HG02938 (cell line): ENCODE measurements around the gene SPDYE4.
A peak's percentile ranks its signal among the peaks of the same experiment; 100 is the strongest.
"Not testable (repeated sequence)": the region's sequence is repeated elsewhere in the genome, so short reads cannot be mapped to it uniquely, and the experiment has no call there.

Source experiments
- ATAC-seq: cut with Tn5 transposase; IDR thresholded peaks from one replicate; pipeline ENCODE4 v1.9.1; 2021; ENCODE audit warnings: mild to moderate bottlenecking, moderate library complexity; ENCODE audit not compliant: unreplicated experiment

Gene SPDYE4

GRCh38 chr17:8758137-8758596, at the start of gene SPDYE4:
Gene SPDYE4 (minus strand): TSS chr17:8758546. CDS start chr17:8758382, 164 bp downstream.
- no peak for ATAC-seq

- ATAC-seq, result peak; percentile 94
These were observed 48.7 kb upstream of the SPDYE4 start for GRCh38 chr17:8806926-8807550.

GRCh38 chr17:8806253-8806925, 48.0 kb upstream of the SPDYE4 start:
- no peak for ATAC-seq

- not testable (repeated sequence) for ATAC-seq
These were observed 47.0 kb upstream of the SPDYE4 start for GRCh38 chr17:8805396-8805795.

- no peak for ATAC-seq
These were observed 45.4 kb upstream of the SPDYE4 start for GRCh38 chr17:8803531-8804420.

- no peak for ATAC-seq
These were observed 42.9 kb upstream of the SPDYE4 start for GRCh38 chr17:8801135-8801840.

GRCh38 chr17:8800656-8801055, 42.3 kb upstream of the SPDYE4 start:
- ATAC-seq, result no peak

GRCh38 chr17:8799570-8800212, 41.3 kb upstream of the SPDYE4 start:
- no peak for ATAC-seq

- no peak for ATAC-seq
These were observed 40.7 kb upstream of the SPDYE4 start, which contains the start of gene MFSD6L for GRCh38 chr17:8798846-8799569. Gene MFSD6L (minus strand): TSS chr17:8799365. CDS start chr17:8799120, 245 bp downstream.

GRCh38 chr17:8798176-8798845, 40.0 kb upstream of the SPDYE4 start:
- ATAC-seq, result no peak

GRCh38 chr17:8797621-8798175, 39.4 kb upstream of the SPDYE4 start:
- ATAC-seq, result no peak

GRCh38 chr17:8794636-8795035, 36.3 kb upstream of the SPDYE4 start:
- no peak for ATAC-seq

- no peak for ATAC-seq
These were observed 35.3 kb upstream of the SPDYE4 start for GRCh38 chr17:8793649-8794048.

- ATAC-seq, result no peak
These were observed 34.3 kb upstream of the SPDYE4 start for GRCh38 chr17:8792646-8793045.

GRCh38 chr17:8791910-8792270, 33.5 kb upstream of the SPDYE4 start:
- no peak for ATAC-seq

GRCh38 chr17:8791248-8791909, 33.0 kb upstream of the SPDYE4 start:
- no peak for ATAC-seq

- ATAC-seq, result no peak
These were observed 31.4 kb upstream of the SPDYE4 start for GRCh38 chr17:8789743-8790142.

- ATAC-seq, result no peak
These were observed 30.7 kb upstream of the SPDYE4 start for GRCh38 chr17:8788998-8789397.
